Stimulated activated effector memory CD8-positive, alpha-beta T cell treated with anti-CD3 and anti-CD28 coated beads, Interleukin-12 subunit alpha, Interleukin-12 subunit beta, amount 100 ng/mL, for 72 hours (primary cell): Measurements from ENCODE around the gene ZNF35.
A peak's percentile ranks its signal among the peaks of the same experiment; 100 is the strongest.
"Not testable (repeated sequence)": the region's sequence is repeated elsewhere in the genome, so short reads cannot be mapped to it uniquely, and the experiment has no call there.

Experiments used
- ATAC-seq: fragments of 150-1000 bp; cut with Tn5 transposase; 2 replicates; pipeline ENCODE4 v1.10.0; 2021
- DNase-seq, 2 donors: peaks; one replicate each; pipeline ENCODE4 v3.0.0; 2021 to 2022; ENCODE audit warnings: low spot score in 2 of 2
- H3K27ac Mint-ChIP-seq: one replicate; pipeline ENCODE4 v1.8.0; 2022; ENCODE audit warnings: mild to moderate bottlenecking, mixed read lengths
- H3K36me3 Mint-ChIP-seq: one replicate; pipeline ENCODE4 v1.8.0; 2022; ENCODE audit warnings: mild to moderate bottlenecking, mixed read lengths
- H3K4me1 Mint-ChIP-seq: one replicate; pipeline ENCODE4 v1.8.0; 2022; ENCODE audit warnings: mixed read lengths
- H3K4me3 Mint-ChIP-seq: one replicate; pipeline ENCODE4 v1.8.0; 2022; ENCODE audit warnings: mild to moderate bottlenecking, mixed read lengths
- H3K9me3 Mint-ChIP-seq: one replicate; pipeline ENCODE4 v1.8.0; 2022; ENCODE audit warnings: mixed read lengths

The ZNF35 gene

DNA sequence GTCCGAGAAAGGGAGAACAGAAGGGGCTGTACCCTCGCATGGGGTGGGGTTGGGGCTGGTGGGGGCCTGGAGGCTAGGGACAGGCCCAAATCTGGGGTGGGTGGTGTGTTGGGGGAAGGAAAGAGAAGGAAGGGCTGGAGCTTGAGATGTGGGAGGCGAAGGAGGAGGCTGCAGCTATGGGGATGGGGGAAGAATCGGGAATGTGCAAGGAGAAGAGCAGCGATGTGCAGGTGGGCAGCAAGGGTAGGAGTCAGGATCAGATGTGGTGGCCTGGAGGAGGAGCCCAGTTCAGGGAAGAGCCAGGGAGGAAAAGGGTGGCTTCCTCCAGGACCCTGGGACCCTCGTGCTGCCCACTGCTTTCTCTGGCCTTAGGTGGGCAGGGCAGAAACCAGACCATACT is 21.2 kb downstream of the ZNF35 start:
- Mint-ChIP-seq H3K4me1 (no peaks in the 10 kb centered on the region), H3K9me3 (peaks cover 14% of the 10 kb centered on the region), H3K27ac (no peak overlapping the region), H3K36me3 (no peaks in the 10 kb centered on the region), H3K4me3 (no peak overlapping the region)
- ATAC-seq (no peak), DNase-seq (no peak)

GRCh38 chr3:44673466-44673865 is 24.9 kb downstream of the ZNF35 start:
- not testable (repeated sequence) for H3K36me3 Mint-ChIP-seq, DNase-seq, H3K27ac Mint-ChIP-seq, H3K4me1 Mint-ChIP-seq, H3K4me3 Mint-ChIP-seq, ATAC-seq
- H3K9me3 Mint-ChIP-seq, result peaks cover 12% of the 10 kb centered on the region

GRCh38 chr3:44674211-44674610 is 25.7 kb downstream of the ZNF35 start:
- Mint-ChIP-seq H3K27ac (no peak overlapping the region), H3K36me3 (no peaks in the 10 kb centered on the region), H3K9me3 (peaks cover 12% of the 10 kb centered on the region), H3K4me3 (no peak overlapping the region), H3K4me1 (no peaks in the 10 kb centered on the region)
- ATAC-seq (no peak), DNase-seq (no peak)

GRCh38 chr3:44678480-44679116 is 30.1 kb downstream of the ZNF35 start:
- Mint-ChIP-seq H3K9me3 (peaks cover 17% of the 10 kb centered on the region), H3K4me3 (no peak overlapping the region), H3K4me1 (no peaks in the 10 kb centered on the region), H3K36me3 (no peaks in the 10 kb centered on the region), H3K27ac (no peak overlapping the region)
- DNase-seq (no peak), ATAC-seq (no peak)

- ATAC-seq, result no peak
- H3K9me3 Mint-ChIP-seq, result peaks cover 14% of the 10 kb centered on the region
- peaks cover 7% of the 10 kb centered on the region for H3K36me3 Mint-ChIP-seq
- H3K4me1 Mint-ChIP-seq, result peaks cover 14% of the 10 kb centered on the region
- no peak overlapping the region for H3K27ac Mint-ChIP-seq
- DNase-seq, result no peak
- H3K4me3 Mint-ChIP-seq, result no peak overlapping the region
Measured at GRCh38 chr3:44680921-44681455, 32.5 kb downstream of the ZNF35 start.

- Mint-ChIP-seq H3K4me3 (no peak overlapping the region), H3K27ac (no peak overlapping the region), H3K9me3 (peaks cover 18% of the 10 kb centered on the region), H3K4me1 (peaks cover 14% of the 10 kb centered on the region), H3K36me3 (peaks cover 7% of the 10 kb centered on the region)
- DNase-seq, result no peak
- ATAC-seq, result no peak
Measured at GRCh38 chr3:44682182-44682896, 33.8 kb downstream of the ZNF35 start.

- DNase-seq (peak; percentile 20 to 59), ATAC-seq (peak; percentile 91)
- Mint-ChIP-seq H3K4me3 (peak overlapping the region; percentile 86), H3K27ac (peak overlapping the region; percentile 83), H3K4me1 (peaks cover 14% of the 10 kb centered on the region), H3K9me3 (peaks cover 21% of the 10 kb centered on the region), H3K36me3 (peaks cover 7% of the 10 kb centered on the region)
Measured at GRCh38 chr3:44685128-44685800, 36.7 kb downstream of the ZNF35 start.

DNA sequence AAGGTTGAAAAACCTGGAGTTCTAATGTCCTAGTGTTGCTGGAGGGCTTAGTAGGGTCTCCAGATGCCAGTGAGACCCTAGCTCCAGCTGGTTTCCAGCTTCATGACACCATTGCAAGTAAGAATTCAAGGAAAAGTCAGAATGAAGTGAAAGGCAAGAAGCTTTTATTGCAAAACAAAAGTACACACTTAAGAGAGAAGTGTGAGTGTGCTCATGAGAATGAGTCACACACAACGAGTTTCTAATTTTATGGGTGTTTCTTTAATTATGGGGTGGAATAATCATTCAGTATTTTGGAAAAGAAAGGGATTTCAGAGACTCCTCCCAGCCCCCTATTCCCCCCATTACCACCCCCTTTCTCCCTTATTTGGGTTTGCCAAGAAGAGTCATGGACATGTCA is 39.4 kb downstream of the ZNF35 start:
- Mint-ChIP-seq H3K27ac (no peak overlapping the region), H3K4me3 (no peak overlapping the region), H3K9me3 (peaks cover 19% of the 10 kb centered on the region), H3K36me3 (peaks cover 7% of the 10 kb centered on the region), H3K4me1 (peaks cover 14% of the 10 kb centered on the region)
- ATAC-seq (no peak), DNase-seq (no peak)
